GM21786 (cell line): ENCODE results near the gene CCDC82.

Source experiments
- ATAC-seq: cut with Tn5 transposase; IDR thresholded peaks from one replicate; pipeline ENCODE4 v1.9.1; 2021; ENCODE audit not compliant: unreplicated experiment

Gene CCDC82

DNA sequence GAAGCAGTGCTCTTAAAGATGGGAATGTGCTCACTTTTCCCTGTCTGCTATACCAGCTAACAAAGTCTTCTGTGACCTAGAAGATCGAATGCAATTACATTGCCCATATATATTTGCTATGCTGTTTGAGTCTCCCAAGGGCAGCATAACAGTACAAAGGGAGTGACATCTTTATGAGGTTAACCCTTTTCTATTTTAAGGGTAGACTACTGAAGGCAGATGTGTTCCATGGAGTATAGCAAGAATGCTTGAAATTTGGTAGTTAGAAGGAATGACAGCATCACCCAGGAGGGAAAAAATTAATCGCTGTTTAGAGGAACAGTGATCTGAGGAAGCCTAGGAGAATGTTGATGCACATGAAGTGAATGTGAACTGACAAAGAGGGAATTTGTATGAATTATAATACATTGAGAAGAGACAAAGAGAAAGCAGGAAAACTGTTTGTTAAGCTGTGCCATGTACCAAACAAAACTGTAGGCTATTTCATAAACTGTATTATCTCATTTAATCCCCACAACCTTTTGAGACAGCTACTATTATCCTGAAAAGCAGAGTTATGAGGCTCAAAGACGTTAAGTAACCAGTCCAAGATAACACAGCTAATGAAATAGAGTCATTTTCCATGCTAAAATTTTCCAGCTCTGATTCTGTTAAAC, 59.7 kb downstream of the CCDC82 start:
- no peak for ATAC-seq

DNA sequence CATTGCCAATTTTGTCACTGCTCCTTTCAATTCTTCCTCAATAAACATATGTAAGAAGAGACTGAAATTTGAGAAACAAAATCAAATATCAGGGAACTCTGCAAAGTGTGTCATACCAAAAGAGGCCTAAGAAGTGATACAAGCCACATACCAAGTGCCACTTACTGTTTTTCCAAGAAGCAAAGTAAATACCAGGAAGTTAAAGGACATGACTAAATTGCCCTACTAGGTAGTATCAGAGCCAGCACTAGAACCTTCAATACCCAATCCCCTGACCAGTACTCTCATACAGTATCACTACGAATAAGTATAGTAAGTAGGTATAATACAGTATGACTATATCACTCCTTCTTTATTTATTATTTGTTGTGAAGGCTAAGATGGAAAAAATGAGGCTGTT, 60.3 kb downstream of the CCDC82 start:
- no peak for ATAC-seq

DNA sequence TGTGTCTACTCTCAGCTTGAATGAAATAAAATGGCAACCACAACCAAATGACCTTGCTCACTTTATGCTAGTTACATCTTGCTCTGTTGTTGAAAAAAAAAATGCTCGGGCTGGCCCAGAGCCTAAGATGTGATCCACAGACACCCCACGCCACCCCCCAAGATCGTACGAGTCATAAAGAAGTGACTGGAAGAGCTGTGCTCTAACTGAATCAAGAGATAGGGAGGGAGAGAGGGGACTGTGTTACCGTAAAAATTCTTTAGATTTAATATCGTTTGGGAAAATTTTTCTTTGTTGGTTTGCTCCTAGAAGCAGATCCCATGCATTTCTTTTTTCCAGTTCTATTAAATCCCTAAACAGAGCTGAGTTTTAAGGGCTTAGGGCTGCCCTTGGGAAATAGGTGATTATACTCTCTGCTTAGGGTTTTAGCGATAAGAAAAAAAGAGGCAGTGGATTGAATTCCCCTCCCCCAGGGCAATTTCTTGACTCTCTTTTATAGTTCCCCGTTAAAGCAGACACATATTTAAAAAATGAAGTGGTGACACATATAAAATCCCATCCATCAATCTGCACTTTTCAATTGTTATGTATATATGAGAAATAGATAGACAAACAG, 61.2 kb downstream of the CCDC82 start:
- ATAC-seq = no peak

DNA sequence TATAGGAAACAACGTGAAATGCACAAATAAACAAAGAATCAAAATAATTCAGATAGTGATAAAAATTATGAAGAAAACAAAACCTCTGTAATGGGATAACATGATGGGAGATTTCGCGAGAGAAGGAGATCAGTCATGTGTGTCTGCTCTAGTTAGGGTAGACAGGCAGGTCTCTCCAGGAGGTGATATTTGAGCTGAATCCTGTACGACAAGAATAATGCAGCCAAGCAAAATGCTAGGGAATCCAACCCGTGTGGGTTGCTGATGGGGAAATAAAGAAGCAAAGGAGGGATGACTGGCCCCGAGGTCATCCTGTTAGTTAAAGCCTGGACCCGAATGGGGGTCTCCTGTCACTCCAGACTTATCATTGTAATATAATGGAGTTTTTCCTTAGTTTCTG, 62.8 kb downstream of the CCDC82 start:
- ATAC-seq = no peak

DNA sequence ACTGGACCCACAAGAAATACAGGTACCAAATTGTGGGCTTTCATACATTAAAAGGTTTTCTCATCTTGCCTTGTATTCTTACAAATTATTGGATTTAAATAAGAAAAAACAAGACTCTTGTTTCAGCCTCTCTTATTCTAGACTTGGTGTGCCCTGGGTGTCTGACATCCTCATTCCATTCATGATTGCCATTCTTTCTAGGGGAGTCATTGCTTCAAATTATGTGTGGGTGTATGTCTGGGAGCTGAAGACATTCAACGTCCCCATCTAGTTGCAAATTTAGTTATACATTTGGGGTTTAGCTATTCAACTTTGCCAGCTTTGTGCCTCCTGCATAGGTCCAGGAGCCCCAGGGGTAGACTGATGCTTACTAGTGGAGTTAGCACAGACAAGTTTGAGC, 64.8 kb downstream of the CCDC82 start:
- no peak for ATAC-seq

DNA sequence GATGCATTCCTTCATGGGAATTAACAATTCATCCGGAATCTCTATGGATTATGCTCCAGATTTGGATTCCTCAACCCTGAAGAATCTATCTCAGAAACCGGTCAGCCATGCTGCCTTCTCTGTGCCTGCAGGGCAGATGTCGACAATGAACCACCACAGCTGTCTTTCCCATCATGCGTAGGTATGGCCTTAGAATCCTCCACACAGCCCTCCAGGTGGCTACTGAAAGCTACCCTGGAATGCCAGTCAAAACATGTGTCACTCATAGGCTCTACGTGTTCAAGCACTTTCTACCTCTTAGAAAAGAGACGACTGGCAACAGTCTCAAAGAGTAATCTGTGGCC, 66.1 kb downstream of the CCDC82 start:
- no peak for ATAC-seq

DNA sequence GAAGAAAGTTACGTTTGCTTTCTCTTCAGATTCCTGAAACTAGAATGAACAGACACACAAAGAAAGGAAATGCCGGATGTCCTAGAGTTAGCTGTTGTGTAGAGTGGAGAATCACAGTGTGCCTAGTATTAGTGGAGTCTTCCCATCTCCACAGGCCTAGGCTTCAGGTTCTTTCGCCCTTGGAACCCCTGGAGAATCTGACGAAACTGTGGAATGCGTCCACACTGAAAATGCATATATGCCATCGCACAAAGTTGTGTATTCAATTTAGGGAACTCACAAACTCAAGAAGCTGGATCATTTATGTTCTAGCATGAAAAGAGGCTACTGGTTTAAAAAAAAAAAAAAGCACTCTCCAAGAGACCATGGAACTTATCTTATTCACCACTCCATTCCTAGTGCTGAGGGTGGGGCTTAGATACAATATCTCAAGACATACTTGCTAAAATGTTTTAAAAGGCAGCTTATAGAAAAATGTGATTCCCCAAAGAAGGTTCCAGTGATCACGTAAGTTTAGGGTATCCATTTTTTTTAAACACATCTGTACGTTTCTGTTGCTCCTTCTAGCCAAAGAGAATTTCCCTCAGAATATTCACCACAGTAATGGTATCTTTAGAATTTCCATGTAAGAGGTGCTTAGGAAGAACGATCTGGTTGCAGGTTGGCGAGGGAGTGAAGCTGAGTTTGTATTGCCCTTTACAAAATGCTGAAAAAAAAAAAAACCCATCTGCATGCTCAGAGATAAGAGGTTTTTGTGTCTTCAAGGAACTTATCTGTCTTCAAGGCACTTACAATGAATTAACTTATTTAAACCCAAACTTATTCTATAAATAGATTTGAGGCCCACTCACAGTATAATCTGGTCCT, 66.7 kb downstream of the CCDC82 start:
- ATAC-seq = no peak

DNA sequence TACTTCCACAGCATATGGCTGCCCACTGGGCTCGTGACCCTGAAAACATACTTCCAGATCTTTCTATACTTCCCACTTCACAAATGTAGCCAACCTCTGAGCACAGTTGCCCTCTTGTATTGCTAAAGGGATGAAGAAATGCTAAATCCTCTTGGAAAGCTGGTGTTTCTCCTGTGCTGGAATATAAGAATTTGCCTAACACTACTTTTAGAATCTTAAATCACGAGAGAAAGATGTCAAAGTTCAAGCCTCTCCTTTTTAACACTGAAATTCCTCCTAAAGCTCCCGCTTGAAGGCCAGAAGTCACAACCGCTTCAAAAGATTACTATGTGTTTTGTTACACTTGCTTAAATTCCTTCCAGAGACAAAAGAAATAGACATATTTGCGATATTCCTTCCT, 68.6 kb downstream of the CCDC82 start:
- no peak for ATAC-seq

DNA sequence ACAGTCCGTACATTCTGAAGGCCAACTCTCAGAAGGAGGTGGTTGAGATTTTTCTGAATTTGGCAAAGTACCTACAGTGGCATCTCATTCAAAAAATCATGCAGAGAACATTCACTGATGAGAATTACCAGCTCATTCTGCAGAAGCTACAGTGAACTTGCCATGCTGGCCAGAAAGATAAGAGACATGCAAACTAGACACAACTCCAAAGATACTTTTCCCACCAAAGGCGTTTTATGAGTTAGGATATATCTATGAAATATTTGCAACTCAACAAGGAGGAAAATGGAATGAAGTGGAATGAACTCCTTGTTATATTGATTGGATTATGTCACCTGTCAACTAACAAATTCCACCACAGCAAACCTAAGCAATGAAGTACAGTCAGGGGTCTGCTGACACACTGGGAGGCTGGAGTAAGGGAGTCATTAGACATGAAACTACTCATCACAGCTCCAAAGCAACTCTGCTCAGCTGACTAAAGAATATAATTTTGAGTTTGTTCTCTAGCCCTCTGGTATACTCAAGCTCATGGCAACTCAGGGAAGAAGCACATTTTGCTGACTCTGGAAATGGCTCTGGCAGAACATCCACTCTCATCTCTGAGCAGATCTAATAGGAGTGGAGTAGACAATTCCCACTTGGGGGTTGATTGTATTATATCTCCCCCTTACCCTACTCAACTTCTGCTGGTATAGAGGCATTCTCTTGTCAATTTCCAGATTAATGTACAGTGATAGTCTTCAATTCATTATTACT, 69.6 kb downstream of the CCDC82 start:
- ATAC-seq = no peak

DNA sequence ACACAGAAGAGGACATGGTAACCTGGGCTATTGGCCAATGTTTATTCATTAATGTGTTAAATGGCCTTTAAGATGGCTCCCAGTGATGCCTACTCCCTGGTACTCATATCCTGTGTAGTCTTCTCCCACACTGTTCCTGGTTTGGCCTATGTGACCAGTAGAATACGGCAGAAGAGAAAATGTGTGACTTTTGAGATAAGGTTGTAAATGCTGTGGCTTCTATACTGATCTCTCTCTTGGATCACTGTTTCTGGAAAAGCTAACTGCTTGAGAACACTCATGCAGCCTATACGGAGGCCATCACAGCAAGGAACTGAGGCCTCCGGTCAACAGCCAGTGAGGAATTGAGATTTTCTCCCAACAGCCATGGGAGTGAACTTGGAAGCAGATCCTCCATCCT, 70.9 kb downstream of the CCDC82 start:
- ATAC-seq = no peak

DNA sequence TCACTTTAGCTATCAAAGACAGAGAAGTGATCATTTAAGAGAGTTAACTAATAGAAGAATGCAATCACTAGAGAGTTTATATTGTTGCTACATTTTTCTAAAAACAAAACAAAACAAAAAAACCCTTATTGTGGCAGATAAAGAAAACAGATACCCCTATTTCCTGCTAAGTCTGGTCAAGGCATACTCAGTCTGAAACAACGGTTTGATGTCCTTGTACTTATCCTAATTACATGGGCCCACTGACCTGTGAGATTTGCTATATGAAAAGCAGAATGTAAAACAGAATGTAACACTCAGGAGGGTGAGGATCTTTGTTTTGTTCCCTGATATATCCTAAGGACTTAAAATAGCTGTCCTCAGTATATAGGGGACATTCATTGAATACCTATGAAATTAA, 71.3 kb downstream of the CCDC82 start:
- ATAC-seq = no peak

DNA sequence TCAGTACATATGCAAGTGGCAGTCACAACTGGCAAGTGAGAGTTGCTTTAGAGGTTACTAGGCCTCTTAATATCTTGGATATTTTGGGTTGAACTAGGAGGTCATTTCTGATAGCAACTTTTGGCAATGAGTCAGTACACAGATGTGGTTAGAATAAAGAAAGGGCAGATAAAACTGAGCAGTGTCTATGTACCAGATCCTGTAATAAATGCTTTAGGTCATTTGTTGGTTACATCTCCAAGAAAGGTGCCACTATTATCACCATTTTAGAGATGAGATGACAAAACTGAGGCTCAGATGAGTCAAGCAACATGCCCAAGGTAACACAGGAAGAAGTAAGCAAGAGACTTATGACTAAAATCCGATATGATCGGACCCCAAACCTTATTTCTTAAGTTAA, 71.7 kb downstream of the CCDC82 start:
- ATAC-seq = no peak

DNA sequence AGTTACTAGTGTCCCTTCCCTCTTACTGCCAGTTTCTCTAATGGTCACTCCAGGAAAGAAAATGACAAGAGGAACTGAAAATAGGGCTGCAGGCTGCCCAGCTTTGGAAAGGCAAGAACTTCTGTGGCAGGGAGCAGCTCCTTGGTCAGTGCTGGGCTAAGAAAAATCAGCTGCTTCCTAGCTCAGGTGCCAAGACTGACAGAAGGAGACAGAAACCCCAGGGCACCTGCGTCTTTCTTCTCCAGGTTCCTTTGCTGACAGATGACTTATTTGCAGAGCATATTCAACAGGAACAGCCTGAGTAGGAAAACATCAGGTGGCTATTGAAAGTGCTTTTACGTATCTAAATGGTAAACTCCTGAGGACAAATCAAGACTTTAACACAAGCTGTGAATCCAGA, 72.1 kb downstream of the CCDC82 start:
- ATAC-seq = no peak

DNA sequence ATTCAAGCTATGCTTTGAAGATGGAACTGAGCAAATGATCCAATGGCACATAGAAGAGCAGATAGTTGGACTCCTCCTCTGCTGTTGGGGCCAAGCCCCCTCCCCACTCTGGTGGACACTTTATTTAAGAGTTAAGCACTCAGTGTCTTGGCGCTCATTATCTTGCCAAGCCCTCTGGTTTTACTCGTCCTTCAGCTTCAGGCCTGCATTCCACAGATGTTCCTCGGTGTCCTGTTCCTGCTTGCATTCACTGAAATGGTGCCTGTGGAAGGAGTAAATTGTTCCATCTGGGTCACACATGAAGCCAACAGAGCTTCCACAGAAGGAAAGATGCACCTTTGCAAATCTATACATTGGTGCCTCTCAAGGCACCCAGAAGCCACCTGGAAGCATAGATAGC, 72.8 kb downstream of the CCDC82 start:
- ATAC-seq = no peak

DNA sequence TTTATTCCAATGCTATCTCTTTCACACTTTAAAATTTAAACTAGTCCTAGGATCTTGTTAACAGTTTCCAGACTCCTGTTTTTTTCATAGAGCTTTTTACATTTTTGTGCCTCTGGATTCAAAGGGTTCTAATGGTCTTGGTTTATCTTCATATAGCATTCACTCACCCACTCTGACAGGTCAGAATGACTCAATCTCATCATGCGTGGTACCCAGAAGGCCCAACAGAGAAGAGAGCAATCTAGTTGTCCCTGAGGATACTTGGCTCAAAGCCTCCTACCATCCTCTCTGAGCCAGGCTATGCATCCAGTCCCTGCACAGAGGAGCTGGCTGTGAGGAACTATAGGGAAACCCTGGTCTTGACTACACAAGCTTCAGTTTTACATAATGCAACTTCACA, 74.2 kb downstream of the CCDC82 start:
- no peak for ATAC-seq

DNA sequence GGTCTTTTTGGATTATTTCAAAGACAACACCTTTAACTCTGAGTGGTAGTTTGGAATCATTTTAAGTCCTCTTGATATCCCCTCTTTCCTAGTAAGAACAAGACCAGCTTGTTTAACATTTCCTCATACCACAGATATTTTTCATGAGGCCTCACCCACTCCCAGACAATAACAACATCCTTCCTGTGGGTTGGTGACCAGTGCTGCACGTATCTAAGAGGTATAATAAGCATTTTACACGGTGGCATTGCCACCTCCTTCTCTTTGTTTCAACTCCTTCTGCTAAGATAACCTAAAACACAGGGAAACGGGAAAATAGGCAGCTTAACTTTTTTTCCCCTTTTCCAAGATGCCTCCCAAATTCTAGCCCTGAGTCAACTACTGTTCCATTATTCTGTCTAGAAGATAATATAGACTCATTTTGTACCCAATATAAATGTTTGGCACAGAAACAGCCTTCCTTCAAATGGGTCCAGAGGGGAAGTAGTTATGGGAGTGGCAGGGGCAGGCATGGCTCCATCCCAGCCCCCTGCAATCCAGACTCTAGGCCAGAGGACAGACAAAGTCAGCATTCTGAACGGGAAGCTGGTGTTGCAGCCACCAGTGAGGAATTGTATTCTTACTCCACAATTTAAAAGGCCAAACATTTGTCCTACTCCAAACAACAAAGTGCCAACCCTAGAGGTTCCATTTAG, 75.2 kb downstream of the CCDC82 start:
- ATAC-seq = no peak

DNA sequence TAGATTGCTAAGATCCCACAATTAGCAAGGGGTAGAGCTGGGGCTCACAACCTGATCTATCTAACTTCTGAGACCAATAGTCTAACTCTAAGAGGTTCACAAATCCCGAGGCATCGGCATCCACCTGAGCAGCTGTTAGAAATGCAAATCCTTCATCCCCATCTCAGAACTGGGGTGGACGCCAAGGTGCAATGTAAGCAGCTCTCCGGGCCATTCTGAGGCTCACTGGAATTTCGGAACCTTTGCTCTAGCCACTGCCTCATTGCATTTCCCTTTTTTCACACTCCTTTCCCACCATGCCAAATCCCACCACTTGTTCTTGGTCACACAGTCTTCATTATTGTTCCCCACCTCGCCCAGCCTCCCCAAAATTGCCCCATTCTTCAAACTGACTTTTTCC, 76.5 kb downstream of the CCDC82 start:
- no peak for ATAC-seq

DNA sequence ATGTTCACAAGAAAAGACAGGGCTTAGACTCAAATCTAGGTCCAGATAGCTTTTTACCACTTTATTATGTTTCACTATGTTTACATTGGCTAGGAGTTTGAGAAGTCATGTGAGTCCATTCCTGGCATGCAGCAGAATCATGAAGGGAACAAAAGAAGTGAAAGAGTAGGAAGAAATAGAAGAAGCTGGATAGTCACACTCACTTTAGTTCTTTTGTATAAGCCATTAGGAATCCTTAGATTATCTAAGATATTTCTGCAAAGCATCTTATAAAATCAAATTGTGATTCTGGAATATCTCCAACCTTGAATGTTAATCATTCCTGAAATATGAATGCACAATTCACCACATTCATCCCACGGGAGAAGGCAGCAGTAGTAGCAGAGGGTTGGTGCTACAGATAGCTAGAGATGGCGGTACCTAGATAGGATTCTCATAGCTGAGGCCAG, 78.6 kb downstream of the CCDC82 start:
- ATAC-seq = no peak

DNA sequence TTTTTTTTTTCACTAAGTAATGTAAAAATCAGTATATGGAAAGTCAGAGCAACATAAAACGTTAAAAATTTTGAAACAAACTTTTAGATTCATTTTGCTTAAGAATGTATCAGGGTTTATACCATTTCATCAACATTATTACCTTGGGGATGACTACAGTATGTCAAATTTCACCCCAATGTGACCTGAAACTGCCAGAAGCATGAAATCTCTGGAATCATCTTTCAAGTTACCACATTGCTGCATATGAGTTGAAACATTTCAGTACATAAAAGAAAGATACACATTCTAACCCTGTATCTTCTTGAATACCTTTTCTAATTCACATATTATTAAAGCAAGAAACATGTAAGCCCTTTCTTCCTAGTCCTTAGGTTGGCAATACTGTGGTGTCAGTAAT, 79.5 kb downstream of the CCDC82 start:
- ATAC-seq = no peak

DNA sequence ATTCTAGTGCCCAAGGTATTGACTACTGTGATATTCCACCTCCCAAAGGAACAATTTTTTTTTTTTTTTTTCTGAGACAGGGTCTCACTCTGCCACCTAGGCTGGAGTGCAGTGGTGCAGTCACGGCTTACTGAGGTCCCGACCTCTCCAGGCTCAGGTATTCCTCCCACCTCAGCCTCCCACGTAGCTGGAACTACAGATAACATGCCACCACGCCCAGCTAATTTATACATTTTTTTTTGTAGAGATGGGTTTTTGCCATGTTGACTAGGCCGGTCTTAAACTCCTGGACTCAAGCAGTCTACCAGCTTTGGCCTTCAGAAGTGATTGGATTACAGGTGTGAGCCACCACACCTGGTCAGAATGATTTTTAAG, 80.1 kb downstream of the CCDC82 start:
- no peak for ATAC-seq

DNA sequence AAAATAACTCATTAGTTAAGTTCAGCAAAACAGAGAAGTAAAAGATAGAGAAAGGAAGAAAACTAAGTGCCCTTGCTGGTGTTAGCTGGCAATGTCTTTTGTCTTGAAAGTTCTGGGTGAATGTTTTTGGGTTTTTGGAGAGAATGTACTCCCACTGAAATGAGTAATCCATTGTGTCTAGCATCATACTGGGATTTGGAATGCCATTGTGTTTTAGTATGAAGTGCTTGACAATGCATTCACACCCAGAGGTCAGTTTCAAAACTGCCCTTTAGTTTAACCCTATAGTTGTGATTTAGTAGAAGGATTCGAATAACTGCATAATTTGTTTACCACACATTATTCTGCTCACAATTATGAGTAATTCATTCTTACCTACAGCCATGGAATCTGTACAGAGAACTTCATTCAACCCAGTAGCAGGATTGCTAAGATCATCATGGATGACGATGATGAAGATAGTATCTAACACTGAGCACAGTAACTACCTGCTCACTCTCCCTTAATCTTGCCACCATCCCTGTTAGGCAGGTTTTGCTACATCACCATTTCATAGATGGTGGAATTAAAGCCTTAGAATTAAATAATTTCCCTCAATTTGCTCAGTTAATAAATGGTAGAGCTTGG, 80.6 kb downstream of the CCDC82 start:
- ATAC-seq = no peak
